Adipocyte (in vitro differentiated cells): ENCODE data around the gene HSDL1.

Experiments
- DNase-seq: peaks from one replicate; pipeline ENCODE4 v3.0.0-alpha.2; 2015; ENCODE audit warnings: low read depth
- H3K27me3 ChIP-seq: replicated peaks from 2 replicates; pipeline ENCODE4 v1.7.0; 2013; ENCODE audit warnings: mild to moderate bottlenecking, low read length, moderate library complexity; ENCODE audit not compliant: control insufficient read depth, insufficient read depth
- H3K36me3 ChIP-seq: 2 replicates; pipeline ENCODE4 v1.7.0; 2013; ENCODE audit warnings: low read length, mild to moderate bottlenecking, moderate library complexity; ENCODE audit not compliant: control insufficient read depth, insufficient read depth, severe bottlenecking
- H3K4me1 ChIP-seq: 2 replicates; pipeline ENCODE4 v1.7.0; 2013; ENCODE audit warnings: mild to moderate bottlenecking, low read length, moderate library complexity; ENCODE audit not compliant: control insufficient read depth, insufficient read depth
- H3K4me3 ChIP-seq: 2 replicates; pipeline ENCODE4 v1.7.0; 2013; ENCODE audit warnings: mild to moderate bottlenecking, low read length, moderate library complexity
- H3K9ac ChIP-seq: 2 replicates; pipeline ENCODE4 v1.7.0; 2013; ENCODE audit warnings: mild to moderate bottlenecking, low read length, moderate library complexity
- H3K9me3 ChIP-seq: 2 replicates; pipeline ENCODE4 v1.7.0; 2013; ENCODE audit warnings: mild to moderate bottlenecking, low read length, moderate library complexity; ENCODE audit not compliant: control insufficient read depth

HSDL1 gene

DNA sequence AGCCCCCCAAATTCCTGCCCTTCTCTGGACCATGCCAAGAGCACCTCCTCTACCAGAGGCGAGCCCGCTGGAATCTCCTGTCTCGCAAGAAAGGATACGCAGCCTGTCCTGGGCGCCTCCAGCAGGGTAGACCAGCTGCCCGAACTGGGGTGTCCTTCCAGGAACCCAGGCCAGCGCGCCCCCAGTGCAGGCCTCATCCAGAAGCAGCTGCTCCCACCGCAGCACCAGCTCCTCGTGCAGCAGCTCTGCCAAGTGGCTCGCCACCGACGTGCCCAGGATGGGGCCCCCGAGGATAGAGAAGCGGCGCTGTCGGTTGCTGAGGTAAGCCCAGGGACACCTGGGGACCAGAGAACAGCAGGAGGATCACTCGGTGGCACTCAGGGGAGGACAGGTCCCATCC, 37.1 kb upstream of the HSDL1 start:
- DNase-seq = no peak
- Histone ChIP-seq H3K36me3 (peaks cover 37% of the 10 kb centered on the region), H3K4me3 (no peak overlapping the region), H3K9me3 (no peaks in the 10 kb centered on the region), H3K9ac (no peak overlapping the region), H3K27me3 (no peaks in the 10 kb centered on the region), H3K4me1 (peaks cover 14% of the 10 kb centered on the region)

DNA sequence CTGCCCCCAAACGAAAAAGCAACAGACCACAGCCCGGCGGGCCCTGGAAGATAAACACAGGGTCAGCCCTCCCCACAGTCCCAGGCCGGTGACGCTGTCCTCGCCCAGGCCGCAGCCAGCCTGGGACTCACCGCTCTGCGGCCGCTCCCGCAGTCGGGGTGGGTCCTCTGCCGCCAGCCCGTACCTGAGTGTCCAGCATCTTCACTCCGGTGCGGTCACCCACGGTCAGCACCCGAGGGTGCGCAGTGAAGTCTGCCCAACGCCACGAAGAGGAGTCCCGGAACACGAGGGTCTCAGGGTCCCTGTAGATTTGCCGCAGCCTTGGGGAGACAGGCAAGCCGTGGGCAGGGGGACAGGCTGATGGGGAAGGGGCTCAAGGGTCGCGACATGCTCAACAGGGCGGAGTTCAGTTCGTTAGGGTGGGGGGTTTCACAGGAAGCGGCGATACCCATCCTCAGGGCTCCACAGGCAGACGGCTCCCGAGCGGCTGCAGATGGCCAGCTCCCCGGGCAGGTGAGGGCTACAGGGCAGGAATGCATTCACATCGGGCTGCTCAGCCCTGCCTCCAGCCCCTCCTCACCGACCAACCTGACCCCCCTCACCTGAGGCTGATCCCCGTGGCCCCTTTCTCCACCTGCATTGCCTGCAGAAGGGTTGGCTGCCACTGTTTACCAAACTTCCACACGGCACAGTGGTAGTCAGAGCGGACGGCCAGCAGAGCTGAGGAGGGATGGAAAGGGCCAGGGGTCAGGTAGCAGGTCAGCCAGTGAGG, 36.4 kb upstream of the HSDL1 start:
- Histone ChIP-seq H3K27me3 (no peaks in the 10 kb centered on the region), H3K9me3 (no peaks in the 10 kb centered on the region), H3K36me3 (peaks cover 37% of the 10 kb centered on the region), H3K4me1 (peaks cover 21% of the 10 kb centered on the region), H3K4me3 (no peak overlapping the region), H3K9ac (no peak overlapping the region)
- no peak for DNase-seq

DNA sequence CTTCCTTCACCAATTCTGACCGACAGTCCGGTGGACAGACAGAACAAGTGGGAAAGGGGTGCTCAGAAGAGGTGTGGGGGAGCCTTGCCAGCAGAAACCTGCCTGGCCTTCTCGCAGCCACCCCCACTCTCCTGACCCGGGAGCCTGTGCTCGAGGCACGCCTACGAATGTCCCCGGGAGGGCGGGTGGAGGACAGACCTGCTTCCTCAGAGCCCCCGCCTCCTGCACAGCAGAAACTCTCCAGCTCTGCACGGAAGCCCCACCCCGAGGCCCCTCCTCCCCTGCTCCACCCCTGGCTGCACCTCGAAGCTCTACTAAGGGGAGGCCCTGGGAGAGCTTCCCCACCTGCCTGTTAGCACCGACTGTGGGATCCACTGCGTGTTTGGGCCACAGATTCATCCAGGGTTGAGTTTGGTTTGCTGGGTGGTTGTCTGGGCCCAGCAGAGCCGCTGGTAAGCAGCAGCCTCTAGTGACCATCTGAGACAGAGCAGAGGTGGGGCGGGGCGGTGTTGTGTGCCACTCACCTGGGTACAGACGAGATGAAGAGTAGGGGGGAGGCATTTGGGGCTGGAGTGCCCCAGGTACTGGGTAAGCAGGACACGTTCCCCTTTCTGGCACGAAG, 35.7 kb upstream of the HSDL1 start:
- H3K36me3 ChIP-seq = peaks cover 37% of the 10 kb centered on the region
- no peak overlapping the region for H3K9ac ChIP-seq
- no peak for DNase-seq

DNA sequence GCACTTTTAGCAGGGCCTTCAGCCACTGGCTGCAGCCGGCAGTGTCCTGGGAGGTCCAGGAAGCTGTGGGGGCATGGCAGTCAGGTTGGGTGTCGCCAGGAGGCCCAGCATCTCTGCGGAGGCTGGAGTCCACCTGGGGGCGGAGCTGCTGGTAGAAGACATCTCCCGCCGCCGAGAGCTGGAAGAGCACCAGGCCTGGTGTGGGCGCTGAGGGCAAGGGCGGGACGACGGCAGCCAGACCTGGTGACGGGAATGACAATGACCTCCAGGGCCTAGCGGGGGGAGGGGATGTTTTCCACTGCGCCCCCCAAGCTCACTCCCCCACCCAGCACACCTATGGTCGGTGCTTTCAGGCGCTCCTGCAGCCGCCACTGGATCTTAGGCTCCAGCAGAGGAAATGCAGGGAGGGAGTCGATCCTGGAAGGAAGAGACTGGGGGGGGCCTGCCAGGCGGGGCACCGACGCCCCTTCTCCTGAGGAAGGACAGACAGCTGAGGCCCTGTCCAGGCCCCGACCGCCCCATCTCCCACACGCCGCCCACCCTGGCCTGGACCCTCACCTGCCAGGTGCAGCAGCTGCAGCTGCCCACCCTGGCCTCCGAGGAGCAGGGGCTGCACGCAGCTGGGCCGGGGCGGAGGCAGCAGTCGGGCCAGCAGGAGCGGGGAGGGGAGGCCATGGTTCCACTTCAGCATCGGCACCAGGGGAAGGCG, 34.8 kb upstream of the HSDL1 start:
- Histone ChIP-seq H3K9ac (no peak overlapping the region), H3K36me3 (peaks cover 37% of the 10 kb centered on the region), H3K27me3 (no peaks in the 10 kb centered on the region), H3K4me1 (peaks cover 35% of the 10 kb centered on the region), H3K9me3 (no peaks in the 10 kb centered on the region), H3K4me3 (no peak overlapping the region)
- no peak for DNase-seq

More for the DNA sequence above, 35.7 kb upstream of the HSDL1 start:
- Histone ChIP-seq H3K4me3 (no peak overlapping the region), H3K9me3 (no peaks in the 10 kb centered on the region), H3K4me1 (peaks cover 28% of the 10 kb centered on the region), H3K27me3 (no peaks in the 10 kb centered on the region)

DNA sequence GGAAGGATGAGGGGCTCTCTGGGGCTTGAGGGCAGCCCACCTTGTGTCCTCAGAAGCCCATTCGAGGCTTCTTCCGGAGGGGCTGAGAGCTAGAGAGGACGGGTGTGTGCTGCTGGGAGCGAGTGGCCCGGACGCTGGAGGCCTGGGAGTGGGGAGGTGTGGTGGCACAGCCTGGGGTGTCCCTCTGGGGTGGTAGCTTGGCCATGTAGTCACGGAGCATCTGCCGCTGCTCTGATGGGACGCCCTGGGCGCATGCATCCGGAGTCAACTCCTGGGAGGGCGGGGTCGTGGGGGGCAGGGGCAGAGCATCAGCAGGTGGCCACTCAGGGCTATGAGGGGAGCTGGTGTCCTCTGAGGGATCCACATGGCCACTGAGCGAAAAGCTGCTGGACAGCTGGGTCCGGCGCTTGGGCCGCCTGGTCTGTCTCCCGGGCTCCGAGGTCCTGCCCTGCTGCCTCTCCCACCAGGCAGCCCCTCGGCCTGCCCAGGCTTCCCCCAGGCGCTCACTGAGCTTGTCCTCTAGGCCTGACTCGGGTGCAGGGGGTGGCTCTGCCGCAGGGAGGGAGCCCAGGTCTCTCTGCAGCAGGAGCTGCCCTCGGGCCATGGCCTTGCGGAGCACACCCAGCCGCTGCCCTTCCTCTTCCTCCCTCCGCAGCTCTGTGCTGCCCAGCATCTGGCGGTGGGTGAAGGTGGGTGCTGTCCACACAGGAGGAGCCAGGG, 34.1 kb upstream of the HSDL1 start:
- H3K4me3 ChIP-seq = no peak overlapping the region
- peaks cover 37% of the 10 kb centered on the region for H3K36me3 ChIP-seq
- no peaks in the 10 kb centered on the region for H3K9me3 ChIP-seq
- peaks cover 35% of the 10 kb centered on the region for H3K4me1 ChIP-seq
- no peak for DNase-seq
- H3K9ac ChIP-seq = no peak overlapping the region
- H3K27me3 ChIP-seq = peaks cover 2% of the 10 kb centered on the region

DNA sequence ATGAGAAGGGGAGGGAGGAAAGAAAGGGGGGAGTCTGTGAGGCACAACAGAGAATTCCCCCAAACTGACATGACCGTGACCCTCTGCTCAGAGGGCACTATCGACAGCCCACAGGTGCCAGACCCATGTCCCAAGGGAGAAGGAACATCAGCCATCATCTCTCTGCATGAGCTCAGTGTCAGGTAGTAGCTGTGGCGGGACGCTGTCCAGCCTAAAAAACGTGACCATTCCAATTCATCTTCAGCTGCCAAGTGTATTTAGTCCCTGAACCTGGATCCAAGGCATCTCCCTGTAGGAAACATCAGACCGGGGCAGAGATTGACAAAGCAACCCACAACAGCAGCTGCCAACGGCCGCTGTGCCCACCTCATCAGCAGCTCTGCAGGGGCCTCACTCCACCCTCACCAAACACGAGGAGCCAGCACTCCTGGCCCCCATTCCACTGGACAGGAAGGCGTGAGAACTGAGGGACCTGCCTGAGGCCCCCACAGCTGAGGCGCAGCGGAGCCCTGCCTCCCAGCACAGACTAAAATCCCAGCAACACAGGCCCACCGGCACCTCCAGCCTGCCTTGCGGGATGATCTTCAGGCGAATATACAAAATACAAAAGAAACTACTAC, 33.3 kb upstream of the HSDL1 start:
- no peak overlapping the region for H3K9ac ChIP-seq
- no peak overlapping the region for H3K4me3 ChIP-seq
- no peaks in the 10 kb centered on the region for H3K9me3 ChIP-seq
- peaks cover 34% of the 10 kb centered on the region for H3K36me3 ChIP-seq
- H3K4me1 ChIP-seq = peaks cover 35% of the 10 kb centered on the region
- no peak for DNase-seq
- peaks cover 4% of the 10 kb centered on the region for H3K27me3 ChIP-seq

DNA sequence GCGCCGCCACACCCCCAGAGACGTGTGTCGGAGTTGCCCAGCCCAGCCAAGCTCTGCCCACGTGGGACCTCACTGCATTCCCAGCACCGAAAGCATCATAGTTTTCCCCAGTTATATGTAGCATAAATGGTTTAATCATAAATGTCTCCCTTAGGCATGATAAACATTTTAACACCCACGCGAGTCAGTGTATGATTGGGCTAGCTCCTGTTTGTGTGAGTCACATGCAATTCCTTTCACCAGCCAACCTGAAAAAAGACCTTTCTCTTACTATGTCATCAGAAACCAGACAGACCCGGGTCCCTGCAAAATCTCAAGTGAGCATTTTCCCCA, 32.7 kb upstream of the HSDL1 start:
- Histone ChIP-seq H3K9ac (no peak overlapping the region), H3K4me3 (no peak overlapping the region), H3K36me3 (peaks cover 29% of the 10 kb centered on the region), H3K9me3 (no peaks in the 10 kb centered on the region), H3K27me3 (peaks cover 6% of the 10 kb centered on the region), H3K4me1 (peaks cover 35% of the 10 kb centered on the region)
- DNase-seq = peak; percentile 25

DNA sequence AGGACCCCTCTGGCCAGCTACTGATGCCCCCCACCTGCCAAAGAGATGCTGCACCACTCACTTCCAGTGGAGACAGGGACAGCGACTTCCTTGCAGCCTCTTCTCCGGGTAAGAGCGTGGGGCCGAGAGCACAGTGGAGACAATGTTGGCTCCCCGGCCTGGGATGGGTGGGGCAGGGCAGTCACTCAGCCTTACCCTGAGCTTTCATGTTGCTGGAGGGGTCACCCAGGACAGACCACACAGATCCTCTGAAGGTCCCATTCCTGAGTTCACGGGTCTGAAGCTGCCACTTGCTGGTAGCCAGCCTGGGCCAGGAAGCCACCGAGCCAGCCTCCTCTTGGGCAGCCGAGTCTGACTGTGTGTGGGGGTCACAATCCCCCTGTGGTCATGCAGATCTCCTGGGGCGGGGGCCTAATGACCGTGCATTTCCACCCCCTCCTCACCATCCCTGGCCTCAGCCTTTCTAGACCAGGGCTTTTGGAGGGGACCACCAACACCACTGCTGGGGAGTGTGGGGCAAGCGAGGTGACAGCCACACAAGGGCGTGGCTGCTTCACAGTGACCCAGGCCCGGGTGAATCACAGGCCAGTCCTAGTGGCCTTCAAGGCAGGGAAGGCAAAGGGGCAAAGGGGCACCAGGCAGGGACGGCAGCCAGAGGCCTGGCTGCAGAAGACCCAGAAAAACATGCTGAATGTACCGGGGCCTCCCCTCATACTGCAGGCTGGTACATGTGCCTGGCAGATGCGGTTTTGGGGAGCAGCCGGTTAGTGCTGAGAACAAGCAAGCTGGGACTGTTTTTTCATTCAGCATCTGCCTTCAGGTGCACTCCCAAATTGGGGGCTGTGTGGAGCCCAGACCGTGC, 31.4 kb upstream of the HSDL1 start:
- Histone ChIP-seq H3K36me3 (peaks cover 17% of the 10 kb centered on the region), H3K4me1 (peaks cover 35% of the 10 kb centered on the region), H3K27me3 (peaks cover 8% of the 10 kb centered on the region), H3K4me3 (peak overlapping the region; percentile 48), H3K9me3 (no peaks in the 10 kb centered on the region), H3K9ac (peak overlapping the region; percentile 50)
- no peak for DNase-seq

DNA sequence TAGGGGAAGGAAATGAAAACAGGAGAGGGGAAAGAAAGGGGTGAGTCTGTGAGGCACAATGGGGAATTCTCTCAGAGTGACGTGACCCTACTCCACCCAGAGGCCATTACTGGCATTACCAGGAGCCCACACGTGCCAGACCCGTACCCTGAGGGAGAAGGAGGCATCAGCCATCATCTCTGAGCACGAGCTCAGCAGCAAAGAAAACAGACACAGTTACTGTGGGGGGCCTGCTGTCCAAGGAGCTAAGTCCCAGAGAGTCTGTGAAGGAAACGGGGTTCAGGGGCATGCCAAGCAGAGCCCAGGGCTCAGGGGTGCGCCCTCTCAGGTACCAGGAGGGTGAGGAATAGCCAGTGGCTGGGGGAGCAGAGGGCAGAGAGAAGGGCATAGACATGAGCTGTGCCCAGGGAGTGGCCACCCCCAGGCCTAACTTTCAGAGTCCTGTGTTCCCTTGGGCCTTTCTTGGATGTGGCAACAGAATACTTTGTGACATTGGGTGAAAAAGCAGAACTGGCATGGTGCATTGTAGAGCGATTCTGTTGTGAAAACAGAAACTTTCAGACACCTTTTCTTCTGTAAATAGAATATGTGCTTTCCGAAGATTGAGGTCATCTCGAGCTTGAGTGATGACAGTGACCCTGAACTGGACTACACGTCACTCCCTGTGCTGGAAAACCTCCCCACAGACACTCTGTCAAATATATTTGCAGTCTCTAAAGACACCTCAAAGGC, 30.5 kb upstream of the HSDL1 start:
- no peak for DNase-seq
- no peak overlapping the region for H3K9ac ChIP-seq
- H3K36me3 ChIP-seq = peaks cover 11% of the 10 kb centered on the region

DNA sequence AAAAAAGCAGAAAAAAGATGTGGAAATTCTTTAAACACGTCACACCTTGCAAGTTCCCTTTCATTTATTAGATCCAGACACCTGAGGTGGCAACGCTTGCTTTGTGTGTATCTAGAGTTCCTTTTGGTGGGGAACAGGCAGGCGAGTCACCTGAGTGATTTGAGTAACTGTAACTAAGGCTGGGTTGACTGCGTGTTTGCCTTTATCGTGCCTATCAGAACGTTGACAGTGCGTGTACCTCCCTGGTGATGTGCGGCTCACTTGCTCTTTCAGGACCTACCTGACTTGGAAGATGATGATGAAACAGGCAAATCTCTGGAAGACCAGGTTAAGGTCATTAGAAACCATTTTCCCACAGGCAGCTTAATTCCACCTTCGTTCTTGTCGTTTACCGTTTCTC, 29.4 kb upstream of the HSDL1 start:
- Histone ChIP-seq H3K27me3 (peaks cover 10% of the 10 kb centered on the region), H3K4me1 (peaks cover 35% of the 10 kb centered on the region), H3K9ac (no peak overlapping the region), H3K9me3 (no peaks in the 10 kb centered on the region), H3K4me3 (no peak overlapping the region), H3K36me3 (peaks cover 1% of the 10 kb centered on the region)
- DNase-seq = no peak

More for the DNA sequence above, 30.5 kb upstream of the HSDL1 start:
- Histone ChIP-seq H3K27me3 (peaks cover 8% of the 10 kb centered on the region), H3K9me3 (no peaks in the 10 kb centered on the region), H3K4me3 (no peak overlapping the region), H3K4me1 (peaks cover 35% of the 10 kb centered on the region)
